Mesenchymal stem cell (in vitro differentiated cells and primary cell): ENCODE results near the gene DEF6.

Experiments
- DNase-seq: peaks from one replicate; pipeline ENCODE4 v3.0.0-alpha.2; 2013
- H2AFZ ChIP-seq: one replicate; pipeline ENCODE4 v1.6.1; 2013; ENCODE audit warnings: low read depth, mild to moderate bottlenecking, control low read depth, inconsistent platforms, low read length, moderate library complexity
- H2AK5ac ChIP-seq: 2 replicates; pipeline ENCODE4 v1.6.1; 2013; ENCODE audit warnings: low read length, moderate library complexity, mild to moderate bottlenecking, inconsistent platforms; ENCODE audit not compliant: severe bottlenecking
- H2BK120ac ChIP-seq: one replicate; pipeline ENCODE4 v1.6.1; 2013; ENCODE audit warnings: low read depth, mild to moderate bottlenecking, inconsistent platforms, low read length, moderate library complexity
- H2BK12ac ChIP-seq, 2 experiments: one replicate each; pipeline ENCODE4 v1.6.1; 2013; ENCODE audit warnings: inconsistent platforms in 2 of 2, low read length in 2 of 2, mild to moderate bottlenecking in 2 of 2, moderate library complexity in 2 of 2, control low read depth in 1 of 2
- H2BK15ac ChIP-seq: one replicate; pipeline ENCODE4 v1.6.1; 2013; ENCODE audit warnings: mild to moderate bottlenecking, low read depth, inconsistent platforms; ENCODE audit not compliant: poor library complexity, severe bottlenecking
- H2BK5ac ChIP-seq: 2 replicates; pipeline ENCODE4 v1.6.1; 2013; ENCODE audit warnings: low read depth, mild to moderate bottlenecking, low read length, control low read depth, inconsistent platforms; ENCODE audit not compliant: poor library complexity, severe bottlenecking
- H3K14ac ChIP-seq, 2 experiments: one replicate each; pipeline ENCODE4 v1.6.1; 2013; ENCODE audit warnings: inconsistent platforms in 2 of 2, low read length in 2 of 2, control low read depth in 1 of 2, mild to moderate bottlenecking in 1 of 2, moderate library complexity in 1 of 2
- H3K18ac ChIP-seq, 2 experiments: one replicate each; pipeline ENCODE4 v1.6.1; 2013; ENCODE audit warnings: inconsistent platforms in 2 of 2, low read length in 2 of 2, control low read depth in 1 of 2, low read depth in 1 of 2, mild to moderate bottlenecking in 1 of 2
- H3K23ac ChIP-seq, 2 experiments: one replicate each; pipeline ENCODE4 v1.6.1; 2013; ENCODE audit warnings: inconsistent platforms in 2 of 2, low read length in 2 of 2, mild to moderate bottlenecking in 2 of 2, moderate library complexity in 2 of 2, control low read depth in 1 of 2
- H3K27ac ChIP-seq: 2 replicates; pipeline ENCODE4 v1.5.1; 2013; ENCODE audit warnings: mild to moderate bottlenecking, moderate library complexity, low read length, control low read depth, inconsistent platforms; ENCODE audit not compliant: poor library complexity, severe bottlenecking
- H3K27me3 ChIP-seq, 2 experiments: 2 replicates each; pipeline versions ENCODE4 v1.6.1 to v1.7.0; 2013; ENCODE audit warnings: low read length in 2 of 2, mild to moderate bottlenecking in 2 of 2, moderate library complexity in 2 of 2, control low read depth in 1 of 2, inconsistent platforms in 1 of 2; ENCODE audit not compliant: control insufficient read depth in 1 of 2, insufficient read depth in 1 of 2
- H3K36me3 ChIP-seq, 2 experiments: 2 replicates each; pipeline versions ENCODE4 v1.6.1 to v1.7.0; 2013; ENCODE audit warnings: low read length in 2 of 2, control low read depth in 1 of 2, inconsistent platforms in 1 of 2, low read depth in 1 of 2, mild to moderate bottlenecking in 1 of 2; ENCODE audit not compliant: insufficient read depth in 2 of 2, control insufficient read depth in 1 of 2
- H3K4ac ChIP-seq, 2 experiments: one replicate each; pipeline ENCODE4 v1.6.1; 2013; ENCODE audit warnings: inconsistent platforms in 2 of 2, low read length in 2 of 2, mild to moderate bottlenecking in 2 of 2, moderate library complexity in 2 of 2, control low read depth in 1 of 2, low read depth in 1 of 2
- H3K4me1 ChIP-seq: 2 replicates; pipeline ENCODE4 v1.6.1; 2013; ENCODE audit warnings: low read depth, low read length, control low read depth; ENCODE audit not compliant: control insufficient read depth, insufficient read depth
- H3K4me2 ChIP-seq: 2 replicates; pipeline ENCODE4 v1.6.1; 2013; ENCODE audit warnings: low read length, mild to moderate bottlenecking, inconsistent platforms; ENCODE audit not compliant: poor library complexity, severe bottlenecking
- H3K4me3 ChIP-seq, 2 experiments: 2 replicates each; pipeline versions ENCODE4 v1.5.1 to v1.7.0; 2013; ENCODE audit warnings: low read length in 2 of 2, mild to moderate bottlenecking in 2 of 2, control low read depth in 1 of 2, low read depth in 1 of 2; ENCODE audit not compliant: insufficient read depth in 1 of 2
- H3K79me1 ChIP-seq: replicated peaks from 2 replicates; pipeline ENCODE4 v1.6.1; 2013; ENCODE audit warnings: mild to moderate bottlenecking, control low read depth, low read length, inconsistent platforms; ENCODE audit not compliant: poor library complexity, severe bottlenecking
- H3K9ac ChIP-seq: 2 replicates; pipeline ENCODE4 v1.7.0; 2013; ENCODE audit warnings: mild to moderate bottlenecking, low read length, moderate library complexity
- H3K9me3 ChIP-seq: 2 replicates; pipeline ENCODE4 v1.7.0; 2013; ENCODE audit warnings: mild to moderate bottlenecking, low read length; ENCODE audit not compliant: control insufficient read depth
- H4K8ac ChIP-seq: one replicate; pipeline ENCODE4 v1.6.1; 2013; ENCODE audit warnings: inconsistent platforms, mild to moderate bottlenecking, low read length, moderate library complexity
- H4K91ac ChIP-seq: one replicate; pipeline ENCODE4 v1.6.1; 2013; ENCODE audit warnings: mild to moderate bottlenecking, low read length, inconsistent platforms
- WGBS: methylation state at CpG from one replicate; pipeline ENCODE4 v1.1.7; 2013; ENCODE audit warnings: mixed read lengths; 5-methylcytosine and 5-hydroxymethylcytosine counted together

The DEF6 gene

GRCh38 chr6:35359744-35360348 lies 62.2 kb downstream of the DEF6 start:
- WGBS = 38% methylated on average over 2 of the region's 2 CpGs
- no peak overlapping the region for H2BK5ac ChIP-seq
- H3K4me1 ChIP-seq = peaks cover 35% of the 10 kb centered on the region
- no peak overlapping the region for H2BK15ac ChIP-seq
- no peak overlapping the region for H3K9ac ChIP-seq
- no peak overlapping the region for H2BK120ac ChIP-seq
- no peak overlapping the region for H3K4me2 ChIP-seq
- peak overlapping the region in 1 of 2 experiments; percentile 11 for H3K14ac ChIP-seq
- no peak overlapping the region for H4K8ac ChIP-seq
- no peak overlapping the region for H3K23ac ChIP-seq
- H3K79me1 ChIP-seq = peaks cover 30% of the 10 kb centered on the region
- peak overlapping the region in 1 of 2 experiments; percentile 42 for H3K4ac ChIP-seq
- DNase-seq = peak; percentile 78
- H3K4me3 ChIP-seq = no peak overlapping the region
- no peaks in the 10 kb centered on the region for H3K9me3 ChIP-seq
- H3K36me3 ChIP-seq = peaks cover 11 to 18% of the 10 kb centered on the region in 2 experiments
- H2BK12ac ChIP-seq = no peak overlapping the region
- no peak overlapping the region for H4K91ac ChIP-seq
- no peak overlapping the region for H2AFZ ChIP-seq
- peak overlapping the region; percentile 7 for H3K27ac ChIP-seq
- peak overlapping the region; percentile 58 for H2AK5ac ChIP-seq
- no peaks in the 10 kb centered on the region for H3K27me3 ChIP-seq
- H3K18ac ChIP-seq = peak overlapping the region; percentile 58 to 91

GRCh38 chr6:35360349-35361138 lies 62.9 kb downstream of the DEF6 start:
- peak overlapping the region; percentile 29 to 91 for H3K18ac ChIP-seq
- no peak overlapping the region for H2BK120ac ChIP-seq
- H3K27ac ChIP-seq = peak overlapping the region; percentile 24
- no peaks in the 10 kb centered on the region for H3K27me3 ChIP-seq
- peak overlapping the region; percentile 43 to 45 for H2BK12ac ChIP-seq
- 85% methylated on average over 8 of the region's 8 CpGs for WGBS
- peak overlapping the region; percentile 62 for H4K91ac ChIP-seq
- peak; percentile 37 for DNase-seq
- peaks cover 34% of the 10 kb centered on the region for H3K4me1 ChIP-seq
- no peak overlapping the region for H2AFZ ChIP-seq
- no peak overlapping the region for H3K4me3 ChIP-seq
- peak overlapping the region in 1 of 2 experiments; percentile 14 for H3K23ac ChIP-seq
- peak overlapping the region; percentile 42 to 68 for H3K4ac ChIP-seq
- no peak overlapping the region for H3K4me2 ChIP-seq
- peak overlapping the region; percentile 32 for H4K8ac ChIP-seq
- no peak overlapping the region for H2BK5ac ChIP-seq
- H3K14ac ChIP-seq = peak overlapping the region in 1 of 2 experiments; percentile 76
- peaks cover 30% of the 10 kb centered on the region for H3K79me1 ChIP-seq
- H3K9ac ChIP-seq = no peak overlapping the region
- peak overlapping the region; percentile 79 for H2AK5ac ChIP-seq
- no peaks in the 10 kb centered on the region for H3K9me3 ChIP-seq
- peaks cover 6 to 15% of the 10 kb centered on the region in 2 experiments for H3K36me3 ChIP-seq
- no peak overlapping the region for H2BK15ac ChIP-seq

GRCh38 chr6:35362200-35362599 lies 64.6 kb downstream of the DEF6 start:
- H3K14ac ChIP-seq = no peak overlapping the region
- no peak overlapping the region for H2BK120ac ChIP-seq
- peaks cover under 1 to 1% of the 10 kb centered on the region in 2 experiments for H3K36me3 ChIP-seq
- no peak overlapping the region for H2AK5ac ChIP-seq
- no peak overlapping the region for H3K4me3 ChIP-seq
- H3K9ac ChIP-seq = no peak overlapping the region
- H3K9me3 ChIP-seq = no peaks in the 10 kb centered on the region
- no peak overlapping the region for H2BK5ac ChIP-seq
- H3K27me3 ChIP-seq = no peaks in the 10 kb centered on the region
- H3K23ac ChIP-seq = no peak overlapping the region
- peak overlapping the region in 1 of 2 experiments; percentile 80 for H2BK12ac ChIP-seq
- no peak overlapping the region for H2AFZ ChIP-seq
- H2BK15ac ChIP-seq = no peak overlapping the region
- WGBS = 100% methylated on average over 1 of the region's 2 CpGs
- H3K4ac ChIP-seq = no peak overlapping the region
- no peak overlapping the region for H4K91ac ChIP-seq
- DNase-seq = no peak
- H3K27ac ChIP-seq = no peak overlapping the region
- H3K4me1 ChIP-seq = peaks cover 34% of the 10 kb centered on the region
- H3K79me1 ChIP-seq = peaks cover 28% of the 10 kb centered on the region
- H3K18ac ChIP-seq = peak overlapping the region in 1 of 2 experiments; percentile 78
- no peak overlapping the region for H4K8ac ChIP-seq
- H3K4me2 ChIP-seq = no peak overlapping the region

- peak; percentile 95 for DNase-seq
- H2BK5ac ChIP-seq = no peak overlapping the region
- H3K23ac ChIP-seq = no peak overlapping the region
- peaks cover 37% of the 10 kb centered on the region for H3K4me1 ChIP-seq
- peaks cover 26% of the 10 kb centered on the region for H3K79me1 ChIP-seq
- peak overlapping the region; percentile 76 for H4K91ac ChIP-seq
- peak overlapping the region in 1 of 2 experiments; percentile 34 for H2BK12ac ChIP-seq
- H3K4me2 ChIP-seq = no peak overlapping the region
- no peaks in the 10 kb centered on the region for H3K36me3 ChIP-seq
- no peak overlapping the region for H3K4me3 ChIP-seq
- H2AFZ ChIP-seq = no peak overlapping the region
- peak overlapping the region; percentile 78 for H4K8ac ChIP-seq
- 43% methylated on average over 9 of the region's 10 CpGs for WGBS
- peak overlapping the region in 1 of 2 experiments; percentile 88 for H3K4ac ChIP-seq
- H2BK15ac ChIP-seq = peak overlapping the region; percentile 12
- H3K14ac ChIP-seq = no peak overlapping the region
- H3K9ac ChIP-seq = no peak overlapping the region
- H2BK120ac ChIP-seq = no peak overlapping the region
- no peaks in the 10 kb centered on the region for H3K9me3 ChIP-seq
- H3K18ac ChIP-seq = peak overlapping the region; percentile 57 to 78
- H2AK5ac ChIP-seq = peak overlapping the region; percentile 21
- no peak overlapping the region for H3K27ac ChIP-seq
- no peaks in the 10 kb centered on the region for H3K27me3 ChIP-seq
Observed at GRCh38 chr6:35363293-35363750, 65.7 kb downstream of the DEF6 start.
